ENCODE results near the gene DUOXA2.
"Not testable (repeated sequence)": the region's sequence is repeated elsewhere in the genome, so short reads cannot be mapped to it uniquely, and the experiment has no call there.

Gene DUOXA2

DNA sequence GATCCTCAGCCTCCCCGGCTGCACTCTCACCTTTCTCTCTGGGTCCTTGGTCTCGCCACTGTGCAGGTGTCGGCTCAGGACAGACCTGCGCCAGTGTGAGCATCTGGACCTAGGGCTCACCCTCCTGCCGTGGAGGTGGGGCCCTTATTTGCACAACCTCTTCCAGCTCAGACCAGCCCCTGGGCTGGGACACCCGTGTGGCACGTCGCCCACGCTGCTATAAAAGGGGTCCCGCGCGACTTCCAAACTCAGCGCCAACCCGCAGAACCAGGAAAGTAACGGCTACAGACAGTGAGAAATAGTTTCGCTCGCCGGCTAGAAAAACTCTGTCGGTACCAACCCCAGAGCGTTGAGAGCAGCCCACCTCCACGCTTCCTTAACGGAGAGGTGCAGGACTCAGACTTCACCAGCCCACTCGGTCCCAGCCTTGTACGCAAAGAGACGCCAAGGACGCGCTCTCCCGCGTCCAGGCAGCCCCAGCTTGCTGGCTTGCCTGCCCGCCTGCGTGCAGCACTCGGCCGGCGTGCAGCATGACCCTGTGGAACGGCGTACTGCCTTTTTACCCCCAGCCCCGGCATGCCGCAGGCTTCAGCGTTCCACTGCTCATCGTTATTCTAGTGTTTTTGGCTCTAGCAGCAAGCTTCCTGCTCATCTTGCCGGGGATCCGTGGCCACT, at the start of gene DUOXA2, which contains the start of gene DUOX2:
Gene DUOXA2 (plus strand): TSS at position 251 of the 675 bp plus-strand sequence. CDS start 280 bp downstream, at position 531.
Gene DUOX2 (minus strand): TSS at position 97 of the 675 bp plus-strand sequence. CDS start 761 bp downstream, outside the sequence.
- no peak for DNase-seq

- DNase-seq = no peak
Observed at GRCh38 chr15:45064386-45064785, 49.7 kb upstream of the DUOXA2 start.

DNA sequence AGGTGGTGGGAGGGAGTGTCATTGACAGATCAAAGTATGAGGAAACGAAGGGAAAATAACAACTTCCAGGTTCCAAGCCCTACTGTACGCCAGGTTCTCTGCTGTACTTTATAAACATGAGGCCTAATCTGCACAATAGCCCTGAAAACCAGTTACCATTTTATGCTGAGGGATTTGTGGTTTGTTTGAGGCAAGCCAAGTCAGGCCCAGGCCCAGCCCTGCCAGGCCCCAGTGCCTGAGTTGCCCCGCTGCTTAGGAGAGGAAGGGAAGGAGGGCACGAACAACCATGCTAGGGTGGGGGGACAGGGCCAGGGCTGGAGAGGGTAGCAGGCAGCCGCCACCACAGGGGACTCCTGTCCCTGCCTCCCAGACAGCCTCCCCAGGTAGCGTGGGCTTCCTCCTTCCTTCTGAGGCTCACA, 44.2 kb upstream of the DUOXA2 start:
- not testable (repeated sequence) for DNase-seq

DNA sequence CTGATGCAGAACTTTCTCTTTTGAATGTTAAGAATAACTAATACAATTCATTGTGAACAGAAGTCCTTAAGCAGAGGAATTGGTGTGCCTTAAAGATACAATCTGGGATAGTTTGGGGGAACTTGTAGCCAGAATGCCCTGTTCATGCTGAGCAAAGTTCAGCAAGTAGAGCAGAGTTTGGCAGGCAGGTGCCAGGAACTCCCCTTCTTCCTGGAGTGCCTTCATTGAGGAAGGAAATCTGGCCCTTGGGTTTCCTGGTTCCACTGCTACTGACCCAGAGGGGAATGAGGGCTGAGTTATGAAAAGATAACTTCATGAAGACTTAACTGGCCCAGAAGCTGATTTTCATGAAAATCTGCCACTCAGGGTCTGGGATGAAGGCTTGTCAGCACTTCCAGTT, 40.5 kb upstream of the DUOXA2 start:
- not testable (repeated sequence) for DNase-seq

GRCh38 chr15:45075440-45076320, 38.4 kb upstream of the DUOXA2 start:
- DNase-seq = not testable (repeated sequence)

DNA sequence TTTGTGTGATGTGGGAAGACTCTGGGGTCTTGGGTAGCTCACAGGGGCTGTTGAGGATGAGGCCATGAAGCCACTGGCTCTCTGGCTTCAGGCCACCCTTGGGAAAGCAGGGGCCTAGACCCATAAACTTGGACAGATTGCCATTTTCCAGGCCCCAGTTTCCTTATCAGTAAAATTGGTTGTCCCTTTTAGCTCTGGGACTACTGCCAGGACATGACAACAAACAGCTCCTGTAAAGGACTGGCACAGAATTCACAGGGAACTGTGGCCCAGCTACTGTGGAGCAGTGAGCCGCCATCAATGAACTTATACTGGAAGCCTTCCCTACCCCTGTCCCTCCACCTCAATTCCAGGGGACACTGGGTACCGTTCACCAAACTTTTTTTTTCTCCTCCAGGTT, 36.7 kb upstream of the DUOXA2 start:
- not testable (repeated sequence) for DNase-seq

DNA sequence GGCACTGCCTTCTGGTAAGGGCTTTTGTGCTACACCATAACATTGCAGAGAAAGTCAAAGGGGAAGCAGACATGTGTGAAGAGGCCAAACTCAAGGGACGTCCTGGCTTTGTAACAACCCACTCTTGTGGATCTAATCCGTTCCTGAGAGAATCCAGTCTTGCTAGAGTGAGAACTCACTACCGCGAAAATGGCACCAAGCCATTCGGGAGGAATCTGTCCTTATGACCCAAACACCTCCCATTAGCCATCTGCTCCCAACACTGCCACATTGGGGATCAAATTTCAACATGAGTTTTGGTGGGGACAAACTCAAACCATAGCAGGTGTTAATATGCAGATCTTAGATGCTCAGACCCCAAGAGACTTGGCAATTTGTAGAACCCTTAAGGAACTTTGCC, 34.9 kb upstream of the DUOXA2 start:
- DNase-seq = not testable (repeated sequence)

- DNase-seq = not testable (repeated sequence)
Observed at GRCh38 chr15:45079628-45080246, 34.4 kb upstream of the DUOXA2 start.

DNA sequence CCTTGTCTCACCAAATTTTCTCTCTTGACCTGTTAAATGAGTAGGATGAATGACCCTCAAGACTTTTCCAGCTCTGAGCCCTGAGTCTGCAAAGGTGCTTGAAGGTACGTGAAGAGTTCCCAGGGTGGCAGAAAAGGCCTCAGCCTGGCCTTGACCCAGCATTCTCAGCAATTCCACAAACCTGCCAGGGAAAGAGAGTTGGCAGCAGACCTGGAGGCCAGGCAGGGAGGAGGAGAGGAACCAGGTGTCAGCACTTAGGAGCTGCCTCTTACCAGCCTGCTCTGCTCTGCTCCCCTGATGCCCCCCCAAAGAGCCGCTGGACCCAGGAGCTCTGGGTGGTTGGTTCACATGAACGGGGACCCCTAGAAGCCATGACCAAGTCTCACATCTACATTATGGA, 33.5 kb upstream of the DUOXA2 start:
- not testable (repeated sequence) for DNase-seq

DNA sequence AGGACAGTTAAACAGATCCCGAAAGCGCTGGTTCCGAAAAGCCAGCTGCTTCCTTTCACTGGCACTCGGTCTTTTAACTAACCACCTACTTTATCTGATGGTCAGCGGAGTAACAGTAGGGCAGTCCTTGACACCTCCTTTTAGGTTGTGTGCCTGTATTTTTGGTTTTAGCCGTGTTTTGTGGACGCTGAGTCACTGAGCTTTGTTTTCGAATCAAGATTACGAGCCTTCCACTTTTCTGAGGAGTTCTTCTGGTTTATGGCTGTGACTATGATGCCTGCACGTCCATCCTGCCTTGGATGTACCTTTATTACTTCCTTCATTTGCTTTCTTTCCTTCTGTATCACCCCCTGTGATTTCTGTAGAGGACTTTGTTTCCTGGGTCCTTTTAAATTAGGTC, 31.7 kb upstream of the DUOXA2 start:
- not testable (repeated sequence) for DNase-seq

GRCh38 chr15:45083223-45083622, 30.9 kb upstream of the DUOXA2 start:
- no peak for DNase-seq

- DNase-seq = no peak
Observed at GRCh38 chr15:45084163-45084562, 30.0 kb upstream of the DUOXA2 start.

DNA sequence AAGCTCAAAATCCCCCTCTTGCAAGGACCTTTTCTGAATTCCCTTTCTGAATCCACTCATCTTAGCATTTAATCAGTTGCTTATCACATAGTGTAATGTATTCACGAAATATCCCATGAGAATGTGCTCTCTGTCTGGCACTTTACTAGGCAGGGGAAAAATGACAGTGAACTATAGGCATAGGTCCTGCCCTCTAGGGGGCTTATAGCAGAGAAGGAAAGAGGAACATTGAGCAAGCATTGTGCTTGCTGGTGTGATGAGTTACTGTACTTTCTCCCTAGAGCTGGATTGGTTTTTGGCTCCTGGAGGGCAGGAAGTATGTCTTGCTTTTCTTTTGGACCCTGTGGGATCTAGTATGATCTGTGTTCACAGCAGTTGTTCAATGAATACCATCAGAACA, 26.6 kb upstream of the DUOXA2 start:
- DNase-seq = no peak

DNA sequence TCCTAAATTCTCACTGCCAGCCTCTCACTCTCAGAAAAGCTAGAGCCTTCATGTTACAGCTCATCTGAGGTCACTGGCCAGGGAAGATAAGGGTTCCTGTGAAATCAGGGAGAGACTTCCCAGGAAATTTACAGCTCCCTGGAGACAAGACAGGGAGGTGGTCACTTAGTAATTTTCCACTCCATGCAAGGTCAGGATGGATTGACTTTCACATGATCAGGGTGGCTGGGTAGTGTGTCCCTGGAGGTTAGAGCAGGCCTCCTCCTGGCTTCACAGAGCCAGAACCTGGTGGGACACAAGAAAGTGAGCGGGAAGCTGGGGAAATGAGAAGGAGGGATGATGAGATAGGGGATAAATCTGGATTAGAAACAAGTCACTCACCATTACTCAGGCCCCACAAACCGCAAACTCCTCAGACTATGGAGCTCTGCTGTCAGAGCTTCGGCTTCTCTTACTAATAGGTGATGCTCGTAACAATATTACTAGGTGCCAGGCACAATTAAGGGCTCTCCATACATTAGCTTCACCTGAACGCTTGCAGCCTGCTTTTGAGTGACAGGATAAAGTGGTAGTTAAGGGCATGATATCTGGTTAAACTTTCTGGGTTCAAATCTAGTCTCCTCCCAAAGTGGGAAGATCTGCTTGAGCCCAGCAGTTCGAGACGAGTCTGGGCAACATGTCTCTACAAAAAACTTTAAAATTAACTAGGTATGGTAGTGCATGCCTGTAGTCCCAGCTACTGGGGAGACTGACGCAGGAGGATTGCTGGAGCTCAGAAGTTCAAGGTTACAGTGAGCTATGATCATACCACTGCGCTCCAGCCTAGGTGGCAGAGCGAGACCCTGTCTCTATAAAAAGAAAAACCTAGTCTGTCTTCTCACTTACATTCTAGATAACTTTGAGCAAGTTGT, 25.1 kb upstream of the DUOXA2 start:
- DNase-seq = no peak

GRCh38 chr15:45089712-45090373, 24.3 kb upstream of the DUOXA2 start:
- DNase-seq = no peak

GRCh38 chr15:45091161-45091560, 23.0 kb upstream of the DUOXA2 start:
- no peak for DNase-seq

- DNase-seq = no peak
Observed at GRCh38 chr15:45091576-45091975, 22.6 kb upstream of the DUOXA2 start.

GRCh38 chr15:45093013-45093412, 21.1 kb upstream of the DUOXA2 start:
- no peak for DNase-seq

DNA sequence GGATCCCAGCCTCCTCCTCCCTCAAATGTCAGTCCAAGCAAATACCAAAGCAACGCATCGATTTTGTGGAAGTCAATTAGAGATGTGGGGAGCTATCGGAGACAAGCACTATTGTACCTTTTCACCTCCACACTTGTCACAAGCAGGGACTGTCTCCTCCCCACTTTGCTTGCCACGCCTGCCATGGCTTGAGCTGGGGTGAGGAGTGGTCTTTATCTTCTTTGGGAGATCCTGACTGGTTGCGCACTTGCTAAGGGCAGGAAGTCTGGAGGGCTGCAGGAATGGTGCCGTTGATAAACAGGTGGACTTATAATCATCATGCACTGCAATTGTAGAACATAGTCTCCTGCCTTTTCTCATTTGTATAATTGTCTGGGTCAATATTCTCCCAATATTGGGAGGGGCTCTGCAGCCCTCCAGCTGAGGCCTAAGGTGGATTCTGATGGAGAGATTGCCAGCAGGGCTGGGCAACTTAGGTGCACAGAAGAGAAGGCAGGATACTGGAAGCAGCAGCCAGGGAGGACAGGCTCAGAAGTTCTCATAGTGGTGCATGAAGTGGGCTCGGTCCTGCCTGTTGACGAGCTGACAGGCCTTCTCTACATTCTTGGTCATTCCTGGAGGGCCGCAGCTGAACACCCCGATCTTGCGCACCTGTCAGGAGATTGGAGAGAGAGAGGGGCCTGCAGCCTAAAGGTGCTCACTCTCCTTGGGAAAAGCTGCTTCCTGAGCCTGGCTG, 20.3 kb upstream of the DUOXA2 start:
- DNase-seq = no peak

- DNase-seq = no peak
Observed at GRCh38 chr15:45094358-45094730, 19.8 kb upstream of the DUOXA2 start.

GRCh38 chr15:45095661-45096060, 18.5 kb upstream of the DUOXA2 start:
- DNase-seq = no peak

Data from activated gamma-delta T cell treated with Interleukin-2 at 50 U/mL for 16 hours (primary cell).